Astrocyte of the cerebellum (primary cell): ENCODE measurements around the gene KCNK16.

Source experiments
- DNase-seq: peaks from one replicate; pipeline ENCODE4 v3.0.0-alpha.2; 2011; ENCODE audit warnings: low read depth
- H3K4me3 ChIP-seq: 2 replicates; pipeline ENCODE4 v1.5.1; 2011; ENCODE audit warnings: mild to moderate bottlenecking, low read depth, low read length, moderate library complexity
- in situ Hi-C: cut with HindIII; loops from 2 replicates; pipeline ENCODE4 v1.10.0; 2017; ENCODE audit warnings: low sequenced_read_pairs
- TF ChIP-seq, protein P1 (sequence below): IDR thresholded peaks from 2 replicates; pipeline ENCODE4 v1.5.1; 2012; ENCODE audit warnings: low read length, low read depth, moderate library complexity, mild to moderate bottlenecking; ENCODE audit errors: missing control alignments

Gene KCNK16

DNA sequence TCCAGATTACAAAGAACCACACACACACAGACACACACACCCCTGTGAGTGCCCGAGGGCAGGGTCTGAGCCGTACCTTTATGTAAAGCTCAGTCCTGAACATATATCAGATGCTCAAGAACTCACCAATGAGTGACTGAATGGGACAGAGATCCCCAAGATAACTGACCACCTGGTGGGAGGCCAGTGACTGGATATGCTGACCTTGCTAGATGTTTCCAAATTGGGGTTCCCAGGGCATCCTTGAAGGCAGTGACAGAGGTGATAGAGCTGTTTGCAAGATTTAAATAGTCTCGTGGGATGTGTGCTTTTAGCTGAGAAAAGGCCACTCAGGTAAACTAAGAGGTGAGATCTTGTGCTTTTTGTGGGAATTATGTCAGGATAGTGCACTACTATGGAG lies 47.6 kb downstream of the KCNK16 start:
- in situ Hi-C loops = no loop called here
- H3K4me3 ChIP-seq = no peak overlapping the region

DNA sequence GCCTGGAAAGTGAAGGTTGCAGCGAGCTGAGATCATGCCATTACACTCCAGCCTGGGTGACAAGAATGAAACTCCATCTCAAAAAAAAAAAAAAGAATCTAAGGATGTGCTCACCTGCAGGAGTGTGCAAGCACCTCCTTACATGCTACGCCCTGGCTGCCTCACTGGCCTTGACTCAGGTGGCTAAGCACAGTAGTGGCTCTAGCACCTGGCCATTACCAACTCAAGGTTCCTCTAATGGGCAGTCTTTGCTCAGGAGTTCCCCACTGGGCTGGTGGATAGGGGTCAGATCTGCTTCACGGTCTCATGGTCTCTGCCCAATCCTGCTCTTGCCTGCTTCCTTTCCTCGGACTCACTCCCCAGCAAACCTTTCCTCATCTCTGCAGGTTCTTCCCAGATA lies 48.0 kb downstream of the KCNK16 start:
- no peak overlapping the region for H3K4me3 ChIP-seq

More for the DNA sequence above, 47.6 kb downstream of the KCNK16 start:
- DNase-seq = no peak
- TF ChIP-seq, protein P1, sequence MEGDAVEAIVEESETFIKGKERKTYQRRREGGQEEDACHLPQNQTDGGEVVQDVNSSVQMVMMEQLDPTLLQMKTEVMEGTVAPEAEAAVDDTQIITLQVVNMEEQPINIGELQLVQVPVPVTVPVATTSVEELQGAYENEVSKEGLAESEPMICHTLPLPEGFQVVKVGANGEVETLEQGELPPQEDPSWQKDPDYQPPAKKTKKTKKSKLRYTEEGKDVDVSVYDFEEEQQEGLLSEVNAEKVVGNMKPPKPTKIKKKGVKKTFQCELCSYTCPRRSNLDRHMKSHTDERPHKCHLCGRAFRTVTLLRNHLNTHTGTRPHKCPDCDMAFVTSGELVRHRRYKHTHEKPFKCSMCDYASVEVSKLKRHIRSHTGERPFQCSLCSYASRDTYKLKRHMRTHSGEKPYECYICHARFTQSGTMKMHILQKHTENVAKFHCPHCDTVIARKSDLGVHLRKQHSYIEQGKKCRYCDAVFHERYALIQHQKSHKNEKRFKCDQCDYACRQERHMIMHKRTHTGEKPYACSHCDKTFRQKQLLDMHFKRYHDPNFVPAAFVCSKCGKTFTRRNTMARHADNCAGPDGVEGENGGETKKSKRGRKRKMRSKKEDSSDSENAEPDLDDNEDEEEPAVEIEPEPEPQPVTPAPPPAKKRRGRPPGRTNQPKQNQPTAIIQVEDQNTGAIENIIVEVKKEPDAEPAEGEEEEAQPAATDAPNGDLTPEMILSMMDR = no peak

DNA sequence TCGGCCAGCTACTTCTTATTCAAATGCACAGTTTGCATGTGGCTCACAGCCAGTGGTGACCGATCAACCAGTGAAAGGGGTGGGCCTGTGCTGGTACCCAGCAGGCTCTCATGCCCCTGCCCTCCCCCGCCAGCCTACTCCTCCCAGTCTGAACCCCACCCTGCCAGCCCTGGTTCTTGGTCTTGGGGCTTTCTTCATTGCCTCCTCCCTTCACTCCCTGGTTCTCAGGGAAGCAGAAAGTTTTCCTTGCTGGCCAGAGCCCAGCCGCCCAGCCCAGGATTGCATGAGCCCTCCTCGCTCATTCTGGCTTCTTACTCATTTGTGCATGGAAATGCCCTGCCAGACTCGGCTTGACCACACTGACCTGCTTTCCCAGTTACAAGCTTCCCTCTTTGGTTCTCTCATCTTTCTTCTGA lies 49.1 kb downstream of the KCNK16 start:
- in situ Hi-C loops = no loop called here
- no peak for DNase-seq
- H3K4me3 ChIP-seq = no peak overlapping the region
- TF ChIP-seq, protein P1 = no peak

More for the DNA sequence above, 48.0 kb downstream of the KCNK16 start:
- in situ Hi-C loops = no loop called here
- no peak for DNase-seq
- TF ChIP-seq, protein P1 = no peak

DNA sequence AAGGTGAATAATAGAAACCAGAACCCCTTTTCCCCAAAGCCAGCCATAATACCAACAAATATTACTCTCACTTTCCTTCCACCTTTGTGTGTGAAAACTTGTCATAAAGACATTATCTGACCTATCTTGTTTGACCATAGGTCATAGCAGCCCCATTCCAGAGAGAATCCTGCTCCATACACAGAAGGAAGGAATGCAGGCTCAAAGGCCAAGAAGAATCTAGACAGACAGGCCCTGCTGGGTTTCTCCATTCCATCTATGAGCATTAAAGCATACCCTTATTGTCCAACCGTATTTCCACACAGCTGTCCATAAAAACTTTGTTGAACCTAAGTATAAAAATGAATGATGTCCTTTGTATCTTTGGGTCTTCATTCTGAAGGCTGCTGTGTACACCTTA lies 52.5 kb downstream of the KCNK16 start:
- in situ Hi-C loops = no loop called here
- TF ChIP-seq, protein P1 = no peak

DNA sequence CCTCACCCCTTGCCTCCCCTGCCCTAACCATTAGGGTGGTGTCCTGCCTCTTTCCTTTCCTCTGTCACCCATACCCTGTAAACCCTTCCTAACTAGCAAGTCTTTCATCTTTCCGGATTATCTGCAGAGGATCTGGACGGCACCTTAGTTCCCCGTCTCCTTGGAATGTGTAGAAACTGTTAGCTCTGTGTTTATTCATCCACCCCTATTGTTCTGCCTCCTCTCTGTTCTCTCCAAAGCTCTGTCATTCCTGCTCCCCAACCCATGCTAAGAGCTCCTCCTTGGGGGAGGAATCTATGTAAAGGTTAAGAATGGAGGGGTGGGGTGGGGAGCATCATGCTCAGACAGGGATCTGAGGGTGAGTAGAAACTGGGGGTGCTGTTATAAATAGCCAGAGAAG lies 53.8 kb downstream of the KCNK16 start:
- TF ChIP-seq, protein P1 = no peak
- in situ Hi-C loops = no loop called here
- DNase-seq = no peak
- H3K4me3 ChIP-seq = no peak overlapping the region

More for the DNA sequence above, 52.5 kb downstream of the KCNK16 start:
- H3K4me3 ChIP-seq = no peak overlapping the region
- DNase-seq = no peak

DNA sequence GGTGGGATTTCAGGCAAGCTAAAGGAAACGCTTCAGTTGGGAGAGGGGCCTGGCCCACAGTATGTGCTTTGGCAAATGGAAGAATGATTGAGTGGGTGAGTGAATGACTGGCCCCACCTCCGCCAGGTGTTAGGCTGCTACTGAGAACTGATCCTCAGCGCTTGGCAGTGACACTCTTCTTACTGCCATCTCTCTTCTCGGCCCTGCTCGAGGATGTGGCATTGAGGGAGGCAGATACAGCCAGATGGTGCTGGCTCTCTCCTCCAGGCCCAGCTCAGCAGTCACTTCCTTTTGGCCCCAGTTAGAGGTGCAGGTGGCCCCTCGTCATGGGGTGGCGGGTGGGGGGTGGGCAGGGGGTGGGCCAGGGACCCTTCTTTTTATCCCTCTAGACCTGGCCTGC lies 54.3 kb downstream of the KCNK16 start:
- H3K4me3 ChIP-seq = no peak overlapping the region
- DNase-seq = no peak
- TF ChIP-seq, protein P1 = no peak
- in situ Hi-C loops = no loop called here
